Esophagus squamous epithelium (tissue), 4 donors: ENCODE measurements around the gene GRAMD1C.

Source experiments
- POLR2A ChIP-seq, 4 donors: fragments of 450-650 bp; IDR thresholded peaks; one replicate each; pipeline ENCODE4 v1.6.1; 2017; ENCODE audit warnings: antibody characterized with exemption in 4 of 4, mild to moderate bottlenecking in 4 of 4, moderate library complexity in 3 of 4
- TF ChIP-seq, protein P1 (sequence below), 6 experiments: fragments of 450-650 bp in 4 of 6; fragments of 200-600 bp in 2 of 6; sonication (generic) in 2 of 6; IDR thresholded peaks; one replicate each; pipeline ENCODE4 v1.5.1; 2016 to 2019; ENCODE audit warnings: antibody characterized with exemption in 6 of 6, mild to moderate bottlenecking in 4 of 6, moderate library complexity in 4 of 6

DNA sequence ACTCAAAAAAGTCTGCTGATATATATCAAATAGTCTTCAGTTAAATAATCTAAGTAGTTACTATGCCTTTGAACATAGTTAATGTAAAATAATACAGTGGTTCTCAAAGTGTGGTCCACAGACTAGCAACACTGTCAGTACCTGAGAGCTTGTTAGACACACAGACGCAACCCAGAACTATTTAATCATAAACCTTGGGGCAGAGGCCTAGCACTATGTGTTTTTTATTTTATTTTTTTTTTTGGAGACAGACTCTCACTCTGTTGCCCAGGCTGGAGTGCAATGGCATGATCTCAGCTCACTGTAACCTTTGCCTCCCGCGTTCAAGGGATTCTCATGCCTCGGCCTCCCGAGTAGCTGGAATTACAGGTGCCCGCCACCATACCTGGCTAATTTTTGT lies 34.7 kb downstream of the GRAMD1C start:
- TF ChIP-seq POLR2A (IDR thresholded peaks at IDR 0.05) = no peak
- TF ChIP-seq, protein P1, sequence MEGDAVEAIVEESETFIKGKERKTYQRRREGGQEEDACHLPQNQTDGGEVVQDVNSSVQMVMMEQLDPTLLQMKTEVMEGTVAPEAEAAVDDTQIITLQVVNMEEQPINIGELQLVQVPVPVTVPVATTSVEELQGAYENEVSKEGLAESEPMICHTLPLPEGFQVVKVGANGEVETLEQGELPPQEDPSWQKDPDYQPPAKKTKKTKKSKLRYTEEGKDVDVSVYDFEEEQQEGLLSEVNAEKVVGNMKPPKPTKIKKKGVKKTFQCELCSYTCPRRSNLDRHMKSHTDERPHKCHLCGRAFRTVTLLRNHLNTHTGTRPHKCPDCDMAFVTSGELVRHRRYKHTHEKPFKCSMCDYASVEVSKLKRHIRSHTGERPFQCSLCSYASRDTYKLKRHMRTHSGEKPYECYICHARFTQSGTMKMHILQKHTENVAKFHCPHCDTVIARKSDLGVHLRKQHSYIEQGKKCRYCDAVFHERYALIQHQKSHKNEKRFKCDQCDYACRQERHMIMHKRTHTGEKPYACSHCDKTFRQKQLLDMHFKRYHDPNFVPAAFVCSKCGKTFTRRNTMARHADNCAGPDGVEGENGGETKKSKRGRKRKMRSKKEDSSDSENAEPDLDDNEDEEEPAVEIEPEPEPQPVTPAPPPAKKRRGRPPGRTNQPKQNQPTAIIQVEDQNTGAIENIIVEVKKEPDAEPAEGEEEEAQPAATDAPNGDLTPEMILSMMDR (IDR thresholded peaks at IDR 0.05) = no peak
